HG03521 (cell line): ENCODE results near the gene CD52.
"Not testable (repeated sequence)": the region's sequence is repeated elsewhere in the genome, so short reads cannot be mapped to it uniquely, and the experiment has no call there.

Experiments
- ATAC-seq: cut with Tn5 transposase; IDR thresholded peaks from one replicate; pipeline ENCODE4 v1.9.1; 2021; ENCODE audit warnings: mild to moderate bottlenecking, moderate library complexity; ENCODE audit not compliant: unreplicated experiment

CD52 gene

DNA sequence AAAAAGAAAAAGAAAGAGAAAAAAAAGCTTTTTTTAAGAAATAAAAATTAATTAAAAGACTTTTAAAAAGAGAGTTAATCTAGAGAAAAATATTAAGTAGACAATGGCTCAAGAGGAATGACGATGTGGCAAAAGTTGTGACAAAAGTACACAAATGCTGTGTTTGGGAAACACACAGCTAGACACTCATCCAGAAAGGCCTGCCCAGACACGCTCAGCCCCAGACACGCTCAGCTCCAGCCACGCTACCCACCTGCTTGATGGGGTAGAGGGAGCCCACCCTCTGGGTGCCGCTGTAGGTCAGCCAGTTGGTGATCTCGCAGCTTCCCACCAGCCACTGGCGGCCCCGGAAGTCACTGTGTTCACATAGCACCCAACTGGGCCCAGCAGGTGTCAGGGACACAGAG, 10.2 kb downstream of the CD52 start:
- ATAC-seq = no peak

- no peak for ATAC-seq
Observed at GRCh38 chr1:26328597-26328996, 10.8 kb downstream of the CD52 start.

- ATAC-seq = not testable (repeated sequence)
Observed at GRCh38 chr1:26329380-26329779, 11.6 kb downstream of the CD52 start.

GRCh38 chr1:26330276-26330675, 12.5 kb downstream of the CD52 start:
- no peak for ATAC-seq

DNA sequence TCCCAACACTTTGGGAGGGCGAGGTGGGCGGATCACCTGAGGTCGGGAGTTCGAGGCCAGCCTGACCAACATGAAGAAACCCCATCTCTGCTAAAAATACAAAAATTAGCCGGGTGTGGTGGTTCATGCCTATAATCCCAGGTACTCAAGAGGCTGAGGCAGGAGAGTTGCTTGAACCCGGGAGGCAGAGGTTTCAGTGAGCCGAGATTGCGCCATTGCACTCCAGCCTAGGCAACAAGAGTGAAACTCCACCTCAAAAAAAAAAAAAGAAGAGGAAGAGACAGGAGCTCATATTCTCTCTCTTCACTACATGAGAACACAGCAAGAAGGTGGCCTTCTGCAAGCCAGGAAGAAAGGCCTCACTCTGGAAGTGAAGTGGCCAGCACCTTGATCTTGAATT, 15.6 kb downstream of the CD52 start:
- not testable (repeated sequence) for ATAC-seq

DNA sequence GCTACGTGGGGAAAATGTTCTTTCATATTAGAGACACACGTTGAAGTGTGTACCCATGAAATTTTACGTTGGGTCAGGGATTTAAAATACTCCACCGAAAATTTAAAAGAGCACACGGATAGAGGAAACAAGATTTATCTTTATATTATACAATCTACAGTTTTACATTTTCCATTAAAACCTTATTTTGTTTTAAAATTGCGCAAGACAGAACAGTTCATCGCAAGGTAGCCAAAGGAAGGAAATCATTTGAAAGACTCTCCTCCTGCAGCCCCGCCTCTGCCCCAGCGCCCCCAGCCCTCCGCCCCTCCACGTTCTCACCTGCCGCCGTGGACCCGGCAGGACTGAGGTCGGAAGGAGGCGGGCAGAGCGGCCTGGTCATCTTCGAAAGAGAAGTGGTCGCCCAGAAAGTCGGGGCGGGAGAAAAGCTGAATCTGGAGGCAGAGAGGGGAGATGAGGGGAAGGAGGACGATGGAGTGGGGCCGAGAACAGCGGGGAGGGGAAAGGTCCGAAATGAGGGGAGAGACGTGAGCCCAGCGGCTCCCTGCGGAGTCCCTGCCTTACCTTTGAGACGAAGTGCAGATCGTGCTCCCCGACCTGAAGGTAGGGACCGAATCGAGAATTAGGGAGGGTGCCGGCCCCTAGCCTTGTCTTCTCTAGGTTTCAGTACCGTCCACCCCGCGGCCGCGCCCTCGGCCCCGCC, 18.2 kb downstream of the CD52 start:
- ATAC-seq = no peak

- ATAC-seq = peak; percentile 62
Observed at GRCh38 chr1:26336477-26337205, 18.9 kb downstream of the CD52 start.

- ATAC-seq = no peak
Observed at GRCh38 chr1:26337206-26337535, 19.4 kb downstream of the CD52 start.

- no peak for ATAC-seq
Observed at GRCh38 chr1:26337625-26338024, 19.9 kb downstream of the CD52 start.

- no peak for ATAC-seq
Observed at GRCh38 chr1:26338670-26339069, 20.9 kb downstream of the CD52 start.

GRCh38 chr1:26340047-26340481, 22.3 kb downstream of the CD52 start:
- ATAC-seq = no peak

- no peak for ATAC-seq
Observed at GRCh38 chr1:26344147-26344920, 26.6 kb downstream of the CD52 start.

DNA sequence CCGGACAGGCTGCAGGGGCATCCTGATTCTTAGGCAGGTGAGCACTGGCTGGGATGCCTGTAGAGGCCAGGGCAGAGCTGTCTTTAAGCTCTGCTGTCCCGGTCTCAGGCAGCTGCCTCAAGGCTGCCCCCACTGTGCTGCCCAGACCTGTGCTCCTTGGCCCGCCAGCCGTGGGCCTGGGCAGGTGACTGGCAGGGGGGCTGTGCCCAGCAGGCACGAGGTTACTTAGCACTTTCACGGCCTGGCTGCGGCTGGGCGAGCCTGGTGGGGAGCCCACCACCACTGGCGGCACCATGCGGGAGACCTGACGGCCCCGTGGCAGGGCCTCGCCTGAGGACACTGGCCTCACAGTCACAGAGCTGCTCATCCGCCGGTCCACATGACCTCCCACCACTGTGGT, 28.0 kb downstream of the CD52 start:
- ATAC-seq = no peak

DNA sequence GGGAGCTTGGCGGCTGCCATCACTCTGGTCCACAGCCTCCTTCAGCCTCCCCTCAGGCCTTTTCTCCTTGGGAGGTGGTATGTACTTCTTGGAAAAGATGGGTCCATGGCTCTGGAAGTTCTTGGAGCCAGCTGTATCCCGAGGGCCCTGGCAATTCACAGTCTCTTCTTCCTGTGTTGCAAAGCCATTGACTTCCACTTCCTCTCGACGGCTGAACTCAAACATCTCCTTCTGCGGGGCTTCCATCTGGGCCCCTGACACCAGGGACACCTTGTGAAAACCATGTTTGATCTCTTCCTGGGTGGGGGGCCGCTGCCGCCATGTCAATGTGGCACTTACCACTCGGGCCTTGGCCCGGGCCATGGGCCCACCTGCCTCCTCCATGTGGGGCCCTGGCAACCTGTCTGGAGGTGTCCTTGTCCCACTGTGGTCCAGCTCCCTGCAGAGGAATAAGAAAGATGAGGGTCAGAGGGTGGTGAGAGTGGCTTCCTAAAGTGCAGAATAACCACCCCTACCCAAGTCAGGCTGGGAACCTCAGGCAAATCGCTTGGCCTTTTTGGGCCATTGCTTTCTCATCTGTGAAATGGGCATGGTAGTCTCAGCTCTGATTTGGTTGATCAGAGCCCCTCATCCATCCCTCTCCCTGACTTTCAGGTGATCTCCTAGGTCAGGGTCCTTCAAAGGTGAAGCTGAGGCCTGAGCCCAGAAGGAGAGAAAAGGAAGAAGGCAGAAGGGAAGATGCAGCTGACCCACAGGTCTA, 28.7 kb downstream of the CD52 start:
- no peak for ATAC-seq

DNA sequence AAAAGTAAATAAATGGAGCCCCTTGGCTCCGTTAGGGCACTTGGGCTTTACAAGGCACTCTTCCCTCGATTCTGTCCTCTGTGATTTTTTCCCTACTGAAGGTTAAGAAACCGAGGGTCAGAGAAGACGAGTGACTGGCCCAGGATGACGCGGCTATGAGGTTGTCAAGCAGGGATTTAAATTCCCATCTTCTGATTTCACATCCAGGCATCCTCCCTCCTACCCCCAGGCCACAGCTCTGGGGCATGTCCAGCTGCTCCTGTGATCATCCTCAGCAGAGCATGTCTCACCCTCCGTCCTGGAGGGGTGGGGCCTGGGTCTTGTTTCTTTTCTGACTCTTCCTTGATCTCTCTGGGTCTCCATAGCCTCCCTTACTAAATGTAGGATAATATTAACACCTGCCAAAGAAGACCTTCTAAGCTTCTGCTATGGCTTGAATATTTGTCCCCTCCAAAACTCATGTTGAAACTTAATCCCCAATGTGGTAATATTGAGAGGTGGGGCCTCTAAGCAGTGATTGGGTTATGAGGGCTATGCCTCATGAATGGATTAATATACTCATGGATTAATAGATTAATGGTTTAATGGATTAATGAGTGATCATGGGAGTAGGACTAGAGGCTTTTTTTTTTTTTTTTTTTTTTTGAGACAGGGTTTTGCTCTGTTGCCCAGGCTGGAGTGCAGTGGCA, 31.6 kb downstream of the CD52 start:
- ATAC-seq = no peak

- ATAC-seq = no peak
Observed at GRCh38 chr1:26349877-26350244, 32.1 kb downstream of the CD52 start.

- no peak for ATAC-seq
Observed at GRCh38 chr1:26350343-26350700, 32.6 kb downstream of the CD52 start.

- no peak for ATAC-seq
Observed at GRCh38 chr1:26350701-26351589, 33.2 kb downstream of the CD52 start.

DNA sequence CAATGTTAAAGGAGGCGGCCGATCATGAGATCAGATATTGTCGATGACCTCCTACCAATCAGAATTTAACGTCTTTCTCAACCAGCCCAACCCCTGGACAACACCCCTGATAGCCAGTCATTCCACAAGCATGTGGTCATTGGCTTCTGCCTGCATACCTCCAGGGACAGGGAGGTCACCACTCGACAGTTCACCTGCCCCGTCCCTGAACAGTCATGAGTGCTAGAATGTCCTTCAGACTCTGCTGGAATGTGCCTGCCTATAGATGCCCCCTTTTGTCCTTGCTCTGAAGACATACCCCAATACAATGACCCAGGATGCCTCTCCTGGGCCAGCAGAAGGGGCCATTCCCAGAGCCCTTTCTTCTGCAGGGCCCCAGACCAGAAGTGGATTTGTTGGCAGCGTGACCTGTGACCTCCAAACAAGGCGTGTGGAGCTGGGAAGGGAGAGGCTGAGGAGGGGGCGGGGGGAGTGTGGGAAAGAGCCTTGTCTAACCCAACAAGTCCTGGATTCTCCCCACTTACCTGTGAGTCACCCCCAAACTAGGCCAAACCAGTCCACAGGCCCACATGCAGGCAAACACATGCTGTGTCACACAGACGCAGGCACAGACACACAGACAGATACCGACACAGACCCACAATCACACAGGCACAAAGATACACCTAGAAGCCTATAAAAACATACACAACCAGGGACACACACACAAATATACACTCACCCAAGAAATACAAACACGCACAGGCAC, 34.0 kb downstream of the CD52 start:
- ATAC-seq = no peak
